Measurements from ENCODE around the gene LBHD1. TPM values are rescaled to one million over a fixed set of nuclear protein-coding genes. Genes with fewer than 3 reads are reported as not detected.

Gene LBHD1
- total and polyA plus RNA-seq, 2 of the 13 experiments (the other 11 are each of a cell fraction or from before 2014, with no cell fraction given): 3.2 to 3.7 TPM

DNA sequence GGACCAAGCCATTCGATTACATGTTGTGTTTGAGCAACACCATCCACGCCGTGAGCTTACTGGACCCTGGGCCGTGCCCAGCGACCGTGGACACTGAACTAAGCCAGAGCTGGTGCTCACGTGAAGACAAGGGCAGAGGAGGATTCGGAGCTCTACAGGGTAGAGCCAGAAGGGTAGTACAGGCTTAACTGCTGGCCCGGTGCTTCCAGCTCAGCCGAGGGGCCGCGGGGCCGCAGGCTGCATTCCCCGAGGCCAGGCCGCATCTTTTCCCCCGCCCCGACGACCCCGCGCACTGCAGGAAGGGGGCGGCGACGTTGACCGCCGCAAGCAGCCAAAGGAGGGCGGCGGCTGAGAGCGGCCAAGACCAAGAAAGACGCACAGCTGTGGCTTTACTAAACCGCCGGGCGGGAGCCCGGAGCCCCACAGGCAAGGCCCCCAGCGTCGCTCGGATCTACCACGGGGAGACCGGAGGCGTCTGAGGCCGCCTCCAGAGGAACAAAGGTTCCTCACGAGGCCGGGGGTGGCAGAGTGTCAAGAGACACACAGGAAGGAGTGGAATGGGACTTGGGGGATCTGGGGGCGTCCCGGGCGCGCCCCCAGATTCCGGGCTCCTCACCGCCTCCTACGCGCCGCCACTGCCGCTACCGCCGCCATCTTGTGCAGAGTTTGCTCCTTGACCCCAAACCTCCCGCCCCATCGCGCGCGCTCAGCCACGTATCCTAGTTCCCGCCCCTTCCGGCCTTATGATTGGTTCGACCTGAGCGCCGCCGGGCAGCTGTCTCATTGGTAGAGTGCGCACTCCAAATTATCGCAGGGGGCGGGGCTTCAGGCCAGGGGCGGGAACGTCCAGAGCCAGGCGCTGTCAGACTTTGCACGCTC, 25.9 kb downstream of the LBHD1 start, which contains the start of gene GANAB (continued):
- TF ChIP-seq IKZF4 (CRISPR knock-in tag; IDR thresholded peaks at IDR 0.05; ENCODE audit: borderline replicate concordance, low read depth, not compliant biosample characterization) (no peak), TCF12 (IDR thresholded peaks at IDR 0.05) (no peak), TCF12 (CRISPR knock-in tag; IDR thresholded peaks at IDR 0.05) (peak; percentile 75; the same call in 1 of the 2 replicates), GPN1 (CRISPR knock-in tag; IDR thresholded peaks at IDR 0.05; ENCODE audit: borderline replicate concordance) (0 out of 2 replicates have a peak, but pooled peaks have one; percentile 16), PHF20 (CRISPR knock-in tag; IDR thresholded peaks at IDR 0.05) (peak; percentile 38; the same call in 1 of the 2 replicates), SP140L (CRISPR knock-in tag; IDR thresholded peaks at IDR 0.05; ENCODE audit: borderline replicate concordance) (0 out of 2 replicates have a peak, but pooled peaks have one; percentile 20), HMG20A (CRISPR knock-in tag; IDR thresholded peaks at IDR 0.05; ENCODE audit: borderline replicate concordance) (no peak), PLRG1 (conservative IDR thresholded peaks at IDR 0.05) (no peak), SNAPC5 (CRISPR knock-in tag; IDR thresholded peaks at IDR 0.05; ENCODE audit: borderline replicate concordance) (0 out of 2 replicates have a peak, but pooled peaks have one; percentile 35), ZNF629 (CRISPR knock-in tag; conservative IDR thresholded peaks at IDR 0.05) (no peak), MAFK (conservative IDR thresholded peaks at IDR 0.05 in 1 of 2, IDR thresholded peaks at IDR 0.05 in 1 of 2; ENCODE audit: low read length in 2 of 2) (no peak), TAF15 (IDR thresholded peaks at IDR 0.05; ENCODE audit: low read depth, low read length, poor library complexity, severe bottlenecking) (peak; percentile 96), ZBTB34 (CRISPR knock-in tag; IDR thresholded peaks at IDR 0.05) (peak; percentile 69), GPBP1L1 (CRISPR knock-in tag; IDR thresholded peaks at IDR 0.05) (no peak), HNRNPH1 (optimal IDR thresholded peaks at IDR 0.05; ENCODE audit: low read depth, low read length) (no peak), CTCF (CRISPR knock-in tag; IDR thresholded peaks at IDR 0.05) (no peak), ZNF20 (CRISPR knock-in tag; IDR thresholded peaks at IDR 0.05) (no peak), NCOA2 (CRISPR knock-in tag; IDR thresholded peaks at IDR 0.05) (peak; percentile 44; the same call in 1 of the 2 replicates), SMC3 (IDR thresholded peaks at IDR 0.05; ENCODE audit: low read length) (no peak)
- TF ChIP-seq, protein P1, sequence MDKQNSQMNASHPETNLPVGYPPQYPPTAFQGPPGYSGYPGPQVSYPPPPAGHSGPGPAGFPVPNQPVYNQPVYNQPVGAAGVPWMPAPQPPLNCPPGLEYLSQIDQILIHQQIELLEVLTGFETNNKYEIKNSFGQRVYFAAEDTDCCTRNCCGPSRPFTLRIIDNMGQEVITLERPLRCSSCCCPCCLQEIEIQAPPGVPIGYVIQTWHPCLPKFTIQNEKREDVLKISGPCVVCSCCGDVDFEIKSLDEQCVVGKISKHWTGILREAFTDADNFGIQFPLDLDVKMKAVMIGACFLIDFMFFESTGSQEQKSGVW (CRISPR knock-in tag; IDR thresholded peaks at IDR 0.05; ENCODE audit: borderline replicate concordance): no peak
- TF ChIP-seq, protein P2, sequence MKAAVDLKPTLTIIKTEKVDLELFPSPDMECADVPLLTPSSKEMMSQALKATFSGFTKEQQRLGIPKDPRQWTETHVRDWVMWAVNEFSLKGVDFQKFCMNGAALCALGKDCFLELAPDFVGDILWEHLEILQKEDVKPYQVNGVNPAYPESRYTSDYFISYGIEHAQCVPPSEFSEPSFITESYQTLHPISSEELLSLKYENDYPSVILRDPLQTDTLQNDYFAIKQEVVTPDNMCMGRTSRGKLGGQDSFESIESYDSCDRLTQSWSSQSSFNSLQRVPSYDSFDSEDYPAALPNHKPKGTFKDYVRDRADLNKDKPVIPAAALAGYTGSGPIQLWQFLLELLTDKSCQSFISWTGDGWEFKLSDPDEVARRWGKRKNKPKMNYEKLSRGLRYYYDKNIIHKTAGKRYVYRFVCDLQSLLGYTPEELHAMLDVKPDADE (CRISPR knock-in tag; IDR thresholded peaks at IDR 0.05): 0 out of 2 replicates have a peak, but pooled peaks have one; percentile 66

Measured in HepG2 (cell line).